Effector CD4-positive, alpha-beta T cell (primary cell): ENCODE results near the gene EZH2.

Experiments
- DNase-seq: peaks from one replicate; pipeline ENCODE4 v3.0.0-alpha.2; 2020

The EZH2 gene

GRCh38 chr7:148898845-148899484 is 14.9 kb upstream of the EZH2 start:
- no peak for DNase-seq

GRCh38 chr7:148894591-148894990 is 10.5 kb upstream of the EZH2 start:
- no peak for DNase-seq

- DNase-seq, result no peak
These were observed 9.0 kb upstream of the EZH2 start for GRCh38 chr7:148893071-148893470.

- DNase-seq, result no peak
These were observed 4.2 kb upstream of the EZH2 start for GRCh38 chr7:148888300-148888699.

GRCh38 chr7:148886844-148887243 is 2.8 kb upstream of the EZH2 start:
- DNase-seq, result no peak

GRCh38 chr7:148884299-148885022 is 370 bp upstream of the EZH2 start:
- peak; percentile 89 for DNase-seq

- DNase-seq, result peak; percentile 64
These were observed 634 bp downstream of the EZH2 start for GRCh38 chr7:148883266-148884048.

GRCh38 chr7:148882841-148883265 is 1.2 kb downstream of the EZH2 start:
- no peak for DNase-seq

- no peak for DNase-seq
These were observed 1.9 kb downstream of the EZH2 start for GRCh38 chr7:148882192-148882591.

- DNase-seq, result no peak
These were observed 5.8 kb downstream of the EZH2 start for GRCh38 chr7:148878317-148878716.

GRCh38 chr7:148877517-148877916 is 6.6 kb downstream of the EZH2 start:
- no peak for DNase-seq

GRCh38 chr7:148872188-148872587 is 11.9 kb downstream of the EZH2 start:
- DNase-seq, result no peak

- DNase-seq, result no peak
These were observed 12.5 kb downstream of the EZH2 start for GRCh38 chr7:148871551-148871950.

GRCh38 chr7:148871030-148871429 is 13.1 kb downstream of the EZH2 start:
- DNase-seq, result no peak

- no peak for DNase-seq
These were observed 15.8 kb downstream of the EZH2 start for GRCh38 chr7:148868378-148868674.

GRCh38 chr7:148867596-148868377 is 16.3 kb downstream of the EZH2 start:
- DNase-seq, result no peak

- DNase-seq, result no peak
These were observed 17.7 kb downstream of the EZH2 start for GRCh38 chr7:148866362-148866761.

- no peak for DNase-seq
These were observed 18.8 kb downstream of the EZH2 start for GRCh38 chr7:148865283-148865682.

GRCh38 chr7:148863324-148863723 is 20.8 kb downstream of the EZH2 start:
- no peak for DNase-seq

GRCh38 chr7:148862481-148862880 is 21.6 kb downstream of the EZH2 start:
- DNase-seq, result no peak

GRCh38 chr7:148858489-148858888 is 25.6 kb downstream of the EZH2 start:
- no peak for DNase-seq

GRCh38 chr7:148856891-148857290 is 27.2 kb downstream of the EZH2 start:
- DNase-seq, result no peak

- no peak for DNase-seq
These were observed 27.6 kb downstream of the EZH2 start for GRCh38 chr7:148856578-148856881.
